Stimulated activated CD4-positive, alpha-beta T cell treated with anti-CD3 and anti-CD28 coated beads, Interleukin-12 subunit alpha, Interleukin-12 subunit beta, amount 100 ng/mL, for 24 hours (primary cell): Measurements from ENCODE around the gene MCC.
A peak's percentile ranks its signal among the peaks of the same experiment; 100 is the strongest.
"Not testable (repeated sequence)": the region's sequence is repeated elsewhere in the genome, so short reads cannot be mapped to it uniquely, and the experiment has no call there.

ENCODE experiments used
- DNase-seq, 2 experiments: peaks; one replicate each; pipeline ENCODE4 v3.0.0-alpha.2; 2020; ENCODE audit warnings: low read depth in 2 of 2

MCC gene

GRCh38 chr5:113425909-113426308 lies 62.3 kb downstream of the MCC start:
- DNase-seq: no peak

- DNase-seq: no peak
Observed at GRCh38 chr5:113421693-113422092, 66.6 kb downstream of the MCC start.

DNA sequence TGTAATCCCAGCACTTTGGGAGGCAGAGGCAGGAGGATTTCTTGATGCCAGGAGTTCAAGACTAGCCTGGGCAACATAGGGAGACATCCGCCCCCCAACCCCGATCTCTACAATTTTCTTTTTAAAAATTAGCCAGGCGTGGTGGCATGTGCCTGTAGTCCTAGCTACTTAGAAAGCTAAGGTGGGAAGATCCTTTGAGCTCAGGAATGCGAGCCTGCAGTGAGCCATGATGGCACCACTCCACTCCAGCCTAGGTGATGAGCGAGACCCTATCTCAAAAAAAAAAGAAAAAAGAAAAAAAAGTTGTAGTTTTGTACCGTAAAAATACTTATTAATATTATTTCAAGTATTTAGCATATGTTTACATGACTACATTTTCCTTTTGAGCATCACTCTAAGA lies 82.7 kb downstream of the MCC start:
- DNase-seq: no peak

- no peak for DNase-seq
Observed at GRCh38 chr5:113404269-113404668, 84.0 kb downstream of the MCC start.

- DNase-seq: not testable (repeated sequence)
Observed at GRCh38 chr5:113397986-113398385, 90.3 kb downstream of the MCC start.

- no peak for DNase-seq
Observed at GRCh38 chr5:113397046-113397445, 91.2 kb downstream of the MCC start.

- no peak for DNase-seq
Observed at GRCh38 chr5:113394658-113395057, 93.6 kb downstream of the MCC start.

DNA sequence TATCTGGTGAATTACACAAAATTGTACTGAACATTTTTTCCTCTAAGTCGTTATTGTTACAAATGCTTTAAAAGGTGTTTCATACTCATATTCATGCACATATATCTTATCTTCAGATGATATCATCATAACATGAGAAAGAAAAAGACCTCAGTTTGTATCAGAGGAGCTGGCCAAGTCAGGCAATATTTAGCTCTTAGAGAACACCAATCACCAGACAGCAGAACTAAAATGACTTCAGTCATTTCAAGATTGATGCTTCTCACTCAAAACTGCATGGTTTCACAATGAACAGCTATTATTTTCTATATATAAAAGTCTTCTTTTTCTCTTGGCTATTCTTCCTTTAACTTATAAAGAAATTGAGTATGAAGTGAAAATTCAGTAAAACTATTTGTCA lies 98.0 kb downstream of the MCC start:
- no peak for DNase-seq

DNA sequence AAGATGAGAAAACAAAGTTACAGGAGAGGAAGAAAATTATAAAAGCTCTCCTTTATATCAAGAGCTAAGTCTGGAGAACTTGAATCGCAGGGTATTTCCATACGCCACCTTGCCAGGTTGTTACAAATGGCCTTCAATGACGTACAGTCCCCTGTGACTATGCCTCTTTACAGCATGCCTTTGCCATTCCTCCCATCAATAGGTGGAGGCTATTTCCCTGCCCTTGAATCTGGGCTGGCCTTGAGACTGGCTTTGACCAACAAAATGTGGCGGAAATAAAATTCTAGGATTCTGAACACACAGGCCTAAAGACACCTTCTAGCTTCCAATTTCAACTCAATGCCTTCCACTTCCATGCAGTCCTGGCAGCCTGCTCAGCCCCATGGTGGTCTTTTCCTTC lies 99.1 kb downstream of the MCC start:
- no peak for DNase-seq

- no peak for DNase-seq
Observed at GRCh38 chr5:113387844-113388243, 100.4 kb downstream of the MCC start.

DNA sequence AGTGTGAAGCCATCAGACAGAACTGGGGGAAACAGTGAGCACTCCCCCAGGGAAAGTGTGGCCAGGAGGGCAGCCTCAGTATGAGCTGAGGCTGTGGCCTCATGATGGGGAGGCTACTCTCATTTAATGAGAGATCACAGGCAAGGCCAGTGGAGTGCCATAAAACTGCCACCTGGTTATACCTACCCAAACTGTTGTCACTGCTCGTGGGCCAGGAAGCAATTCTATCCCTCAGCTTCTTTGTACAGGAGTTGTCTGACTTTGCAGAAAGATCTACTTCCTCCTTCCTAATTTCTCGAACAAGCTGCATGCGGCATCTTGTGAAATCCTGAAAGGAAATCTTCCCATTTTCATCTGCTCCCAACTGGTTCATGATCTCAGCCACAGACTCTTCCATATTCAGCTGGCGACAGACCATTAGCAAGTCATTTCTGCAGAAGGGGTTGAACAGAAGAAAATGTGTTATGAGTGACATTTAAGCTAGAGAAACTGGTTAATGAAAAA lies 103.4 kb downstream of the MCC start:
- DNase-seq: no peak

DNA sequence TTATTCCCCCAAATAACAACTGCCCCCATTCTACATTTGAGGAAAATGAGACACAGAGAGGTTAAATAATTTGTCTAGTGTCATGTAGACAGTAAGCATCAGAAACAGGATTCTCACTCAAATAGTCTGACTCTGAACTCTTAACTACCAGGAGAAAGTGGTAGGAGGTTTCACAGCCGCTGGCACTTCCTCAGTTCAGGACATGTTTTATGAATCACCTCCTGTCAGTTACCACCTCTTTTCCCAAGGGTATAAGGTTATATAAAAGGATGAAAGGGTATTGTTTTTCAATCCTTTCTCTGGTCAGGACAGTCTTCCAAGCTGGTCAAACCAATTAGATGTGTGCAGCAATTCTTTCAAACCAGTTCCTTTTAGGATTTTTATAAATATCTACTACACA lies 105.5 kb downstream of the MCC start:
- DNase-seq: no peak

- DNase-seq: no peak
Observed at GRCh38 chr5:113381791-113382190, 106.5 kb downstream of the MCC start.

DNA sequence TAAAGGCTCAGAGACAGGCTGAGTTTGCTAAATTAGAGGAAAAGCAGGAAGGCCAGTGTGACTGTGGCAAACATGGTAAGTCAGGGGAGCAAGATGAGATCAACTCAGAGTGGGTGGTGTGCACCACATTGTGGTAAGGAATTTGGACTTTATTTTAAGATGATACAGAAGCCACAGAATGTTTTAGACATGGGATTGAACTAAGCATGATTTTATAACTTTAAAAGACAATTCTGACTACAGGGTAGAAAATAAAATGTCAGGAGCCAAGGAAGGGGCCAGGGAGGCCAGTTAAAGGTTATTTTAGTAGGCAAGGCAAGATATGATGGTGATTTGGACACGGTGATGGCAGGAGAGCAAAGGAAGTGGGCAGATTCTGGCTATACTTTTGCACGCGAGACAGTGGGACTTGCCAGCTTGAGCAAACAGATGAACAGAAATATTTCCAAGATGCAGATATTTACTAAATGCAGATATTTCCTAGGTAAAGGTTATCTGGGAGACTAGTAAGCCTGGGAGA lies 107.4 kb downstream of the MCC start:
- DNase-seq: no peak

- no peak for DNase-seq
Observed at GRCh38 chr5:113379936-113380806, 108.1 kb downstream of the MCC start.

- peak; percentile 0 to 47 for DNase-seq
Observed at GRCh38 chr5:113378959-113379541, 109.2 kb downstream of the MCC start.

DNA sequence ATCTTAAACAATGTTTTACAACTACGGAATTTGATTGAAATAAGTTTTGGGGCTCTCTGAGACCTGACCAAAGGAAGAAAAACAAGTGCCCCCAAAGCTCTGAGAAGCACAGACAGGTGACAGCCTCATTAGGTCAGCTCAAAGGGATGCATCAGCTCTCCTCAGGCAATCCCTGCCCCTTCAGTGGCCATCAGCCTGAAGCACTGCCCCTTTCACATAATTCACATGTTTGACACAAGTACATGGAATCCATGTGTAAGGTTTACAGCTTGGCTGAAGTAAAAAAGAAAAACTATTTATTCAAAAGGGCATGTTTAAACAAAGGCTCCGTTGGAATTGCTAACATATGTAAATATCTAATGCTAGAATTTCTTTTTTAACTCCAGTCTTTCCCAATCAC lies 109.7 kb downstream of the MCC start:
- DNase-seq: no peak

GRCh38 chr5:113378081-113378480 lies 110.2 kb downstream of the MCC start:
- no peak for DNase-seq

DNA sequence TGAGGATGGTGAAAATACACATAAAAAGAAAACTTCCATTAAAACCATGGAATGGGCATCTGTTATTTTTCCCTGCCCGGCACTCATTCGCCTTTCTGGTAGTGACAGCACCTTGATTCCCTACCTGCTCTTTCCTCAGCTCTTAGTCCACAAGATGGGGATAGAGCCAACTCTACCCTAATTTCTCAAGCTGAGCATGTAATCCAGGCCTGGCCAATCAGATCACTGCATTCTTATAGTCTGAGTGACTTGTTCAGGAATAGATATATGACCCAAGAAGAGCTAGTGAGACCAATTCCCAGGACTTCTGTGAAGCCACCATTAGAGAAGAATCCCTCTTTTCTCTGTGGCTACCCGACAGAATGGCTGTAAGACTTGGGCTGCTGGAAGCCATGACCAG lies 111.6 kb downstream of the MCC start:
- no peak for DNase-seq

GRCh38 chr5:113375480-113376060 lies 112.7 kb downstream of the MCC start:
- no peak for DNase-seq

- no peak for DNase-seq
Observed at GRCh38 chr5:113373426-113373825, 114.8 kb downstream of the MCC start.

- no peak for DNase-seq
Observed at GRCh38 chr5:113371721-113372196, 116.5 kb downstream of the MCC start.

DNA sequence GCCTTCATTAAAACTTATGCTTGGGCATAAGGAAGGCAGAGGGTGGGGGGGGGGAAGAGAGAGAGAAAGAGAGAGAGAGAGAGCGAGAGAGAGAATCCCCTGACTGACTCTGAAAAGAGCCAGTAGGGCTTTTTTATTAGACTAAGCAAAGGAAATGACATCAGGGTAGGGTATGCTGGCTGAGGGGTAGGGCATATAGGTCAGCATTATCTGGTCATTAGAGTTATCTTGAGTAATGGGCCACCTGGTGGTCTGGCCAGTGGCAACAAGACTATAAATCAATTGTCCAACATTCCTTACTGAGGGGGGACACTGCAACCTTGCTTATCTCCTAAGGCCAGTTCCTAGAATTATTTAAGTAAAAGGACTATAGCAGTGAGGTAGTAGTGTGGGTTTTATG lies 120.7 kb downstream of the MCC start:
- DNase-seq: no peak
